ENCODE results near the gene NEK9.

The NEK9 gene

DNA sequence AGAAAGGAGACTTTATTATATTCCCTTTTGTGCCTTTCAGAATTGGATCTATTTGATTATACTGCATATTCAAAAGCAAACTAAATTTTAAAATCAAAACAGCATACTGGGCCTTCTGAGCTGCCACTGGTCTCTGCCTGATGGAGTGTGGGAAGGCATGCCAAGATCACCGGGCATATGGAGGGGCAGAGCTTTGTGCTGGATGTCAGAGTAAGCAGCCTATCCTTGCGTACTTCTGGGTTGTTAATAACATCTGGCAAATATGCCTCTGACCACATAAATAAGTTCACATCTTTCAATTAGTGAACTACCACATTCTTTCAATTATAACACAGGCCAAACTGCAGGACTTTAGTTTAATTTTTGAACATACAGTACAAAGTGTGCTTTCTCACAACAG lies 93.9 kb downstream of the NEK9 start:
- no peak for DNase-seq (ENCODE audit: low spot score)

DNA sequence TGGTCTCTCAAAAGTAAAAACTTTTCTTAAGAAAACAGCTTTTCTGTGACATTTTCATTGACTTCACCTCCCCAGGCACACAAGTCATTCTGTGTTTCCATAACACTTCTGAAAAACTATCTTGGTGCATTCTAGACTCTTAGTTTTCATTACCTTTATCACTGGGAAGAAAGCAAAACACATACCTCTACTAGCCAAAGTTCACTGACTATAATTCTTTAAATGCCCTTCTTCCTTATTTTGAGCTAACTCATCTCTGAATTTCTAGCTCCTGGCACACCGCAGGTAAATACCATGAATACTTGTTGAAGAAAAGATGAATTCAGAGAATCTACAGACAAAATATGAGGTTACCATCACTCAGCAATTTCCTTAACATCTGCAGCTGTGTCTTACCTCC lies 96.7 kb downstream of the NEK9 start:
- no peak for DNase-seq (ENCODE audit: low spot score)

Measured in HuH-7.5 (cell line).